B cell (primary cell): ENCODE data around the gene SCML1. TPM values are rescaled to one million over a fixed set of nuclear protein-coding genes. Genes with fewer than 3 reads are reported as not detected.

Experiments used
- ATAC-seq: fragments of 200-7000 bp; cut with Tn5 transposase; one replicate; pipeline ENCODE4 v1.10.0; 2021; ENCODE audit warnings: low read depth, mild to moderate bottlenecking, moderate number of reproducible peaks, moderate library complexity
- CTCF ChIA-PET: fragments of 350-600 bp; sonication (Branson Sonifier 250); formaldehyde crosslinking; loops from one replicate; lab custom pipeline; 2021; ENCODE audit warnings: antibody characterized with exemption, inconsistent platforms; lab: Charles Lee
- POLR2A ChIA-PET: fragments of 350-600 bp; sonication (Branson Sonifier 250); formaldehyde crosslinking; loops from one replicate; lab custom pipeline; 2021; ENCODE audit warnings: antibody characterized with exemption; lab: Charles Lee
- DNase-seq: peaks from one replicate; pipeline ENCODE4 v3.0.0; 2013
- H2AFZ ChIP-seq: 2 replicates; pipeline ENCODE4 v1.6.1; 2012; ENCODE audit warnings: mild to moderate bottlenecking, low read depth, low read length; ENCODE audit not compliant: insufficient read depth, poor library complexity, severe bottlenecking
- H3K27ac ChIP-seq, 2 donors: 1 replicate in 1 of 2; 2 replicates in 1 of 2; pipeline ENCODE4 v1.5.1; 2012 to 2013; ENCODE audit warnings: low read length in 2 of 2, mild to moderate bottlenecking in 2 of 2, moderate library complexity in 1 of 2
- H3K27me3 ChIP-seq, 4 experiments: fragments of 200-600 bp in 1 of 4; sonication (generic) in 1 of 4; replicated peaks in 1 of 4; 1 replicate in 2 of 4; 2 replicates in 2 of 4; pipeline versions ENCODE4 v1.6.1 to v1.7.0; 2013 to 2016; ENCODE audit warnings: low read length in 3 of 4, mild to moderate bottlenecking in 2 of 4, mixed read lengths in 1 of 4, moderate library complexity in 1 of 4; ENCODE audit not compliant: insufficient read depth in 4 of 4, control insufficient read depth in 3 of 4; ENCODE audit errors: control extremely low read depth in 1 of 4
- H3K36me3 ChIP-seq, 2 experiments: replicated peaks in 1 of 2; 1 replicate in 1 of 2; 2 replicates in 1 of 2; pipeline versions ENCODE4 v1.6.1 to v1.7.1; 2013; ENCODE audit warnings: low read length in 1 of 2; ENCODE audit not compliant: insufficient read depth in 2 of 2, control insufficient read depth in 1 of 2; ENCODE audit errors: control extremely low read depth in 1 of 2, extremely low read depth in 1 of 2
- H3K4me1 ChIP-seq, 2 donors: fragments of 200-600 bp in 1 of 2; sonication (generic) in 1 of 2; 1 replicate in 1 of 2; 2 replicates in 1 of 2; pipeline versions ENCODE4 v1.5.1 to v1.6.1; 2013 to 2017; ENCODE audit warnings: low read length in 2 of 2; ENCODE audit not compliant: control insufficient read depth in 2 of 2, insufficient read depth in 2 of 2
- H3K4me2 ChIP-seq: replicated peaks from 2 replicates; pipeline ENCODE3; 2012; ENCODE audit warnings: mild to moderate bottlenecking, low read depth, low read length; ENCODE audit not compliant: poor library complexity, severe bottlenecking
- H3K4me3 ChIP-seq, 5 experiments: fragments of 200-600 bp in 1 of 5; sonication (generic) in 1 of 5; 1 replicate in 3 of 5; 2 replicates in 2 of 5; pipeline versions ENCODE4 v1.5.1 to v1.7.0; 2011 to 2016; ENCODE audit warnings: low read length in 4 of 5, mild to moderate bottlenecking in 4 of 5, low read depth in 2 of 5, control low read depth in 1 of 5, moderate library complexity in 1 of 5; ENCODE audit not compliant: insufficient read depth in 1 of 5; ENCODE audit errors: control extremely low read depth in 1 of 5, extremely low read depth in 1 of 5
- H3K79me2 ChIP-seq: fragments of 200-600 bp; sonication (generic); one replicate; pipeline ENCODE4 v1.6.0; 2016; ENCODE audit warnings: low read length; ENCODE audit not compliant: control insufficient read depth, insufficient read depth
- H3K9ac ChIP-seq: fragments of 200-600 bp; sonication (generic); 2 replicates; pipeline ENCODE4 v1.6.1; 2017; ENCODE audit warnings: mild to moderate bottlenecking, low read length, moderate library complexity
- H3K9me3 ChIP-seq, 3 donors: one replicate each; pipeline versions ENCODE4 v1.6.1 to v1.7.1; 2013; ENCODE audit warnings: low read length in 2 of 3; ENCODE audit not compliant: control insufficient read depth in 2 of 3, insufficient read depth in 1 of 3; ENCODE audit errors: control extremely low read depth in 1 of 3
- H4K20me1 ChIP-seq: 2 replicates; pipeline ENCODE4 v1.6.0; 2012; ENCODE audit warnings: mild to moderate bottlenecking, low read length; ENCODE audit not compliant: insufficient read depth, control insufficient read depth, poor library complexity, severe bottlenecking
- H3K27ac Mint-ChIP-seq: one replicate; pipeline ENCODE4 v1.8.0; 2021; ENCODE audit warnings: mixed read lengths
- H3K27me3 Mint-ChIP-seq: one replicate; pipeline ENCODE4 v1.8.0; 2021; ENCODE audit warnings: mixed read lengths
- H3K4me1 Mint-ChIP-seq: one replicate; pipeline ENCODE4 v1.8.0; 2021; ENCODE audit warnings: mixed read lengths
- H3K4me3 Mint-ChIP-seq: one replicate; pipeline ENCODE4 v1.8.0; 2021; ENCODE audit warnings: mixed read lengths
- H3K9me3 Mint-ChIP-seq: one replicate; pipeline ENCODE4 v1.8.0; 2022; ENCODE audit warnings: mixed read lengths; ENCODE audit not compliant: insufficient read depth
- CTCF ChIP-seq: fragments of 200-600 bp; IDR thresholded peaks from one replicate; pipeline ENCODE4 v1.8.0; 2022; ENCODE audit warnings: antibody characterized with exemption, mild to moderate bottlenecking
- EZH2 ChIP-seq: IDR thresholded peaks from 2 replicates; pipeline ENCODE4 v1.6.1; 2012; ENCODE audit warnings: borderline replicate concordance, low read depth, mild to moderate bottlenecking, moderate library complexity, low read length; ENCODE audit not compliant: insufficient read depth, poor library complexity, severe bottlenecking
- WGBS: methylation state at CpG from one replicate; pipeline ENCODE4 v1.1.5; 2013; ENCODE audit warnings: missing lambda C conversion rate; ENCODE audit not compliant: insufficient coverage; 5-methylcytosine and 5-hydroxymethylcytosine counted together
- intact Hi-C: fragments of 100-400 bp; cut with micrococcal nuclease; formaldehyde crosslinking; loops from one replicate; pipeline ENCODE4 v1.10.0; 2022
- polyA minus RNA-seq: library from RNA; depleted of rRNA, polyadenylated mRNA; stranded (reverse); fragments of >200 nt; gene quantifications from 2 replicates; pipeline ENCODE4 v1.2.3, GENCODE V29; 2012
- polyA plus RNA-seq: library from polyadenylated mRNA; depleted of rRNA; stranded (reverse); fragments of >200 nt; gene quantifications from 2 replicates; pipeline ENCODE4 v1.2.3, GENCODE V29; 2012
- total RNA-seq, 2 donors: library from RNA; stranded (reverse); fragments of 120-200 nt in 1 of 2; gene quantifications; 1 replicate in 1 of 2; 2 replicates in 1 of 2; pipeline versions ENCODE4 v1.2.3 to v1.2.4, GENCODE V29; 2013 to 2022

The SCML1 gene
- total RNA-seq = 6.7 and 8.3 TPM in 2 replicates
- 4.4 TPM for total RNA-seq (2013)
- polyA plus RNA-seq = 9.6 and 15.2 TPM in 2 replicates
- 4.3 and 4.9 TPM in 2 replicates for polyA minus RNA-seq

GRCh38 chrX:17736856-17737709 lies at the start of gene SCML1:
SCML1 (plus strand) TSS chrX:17737493; CDS start chrX:17744187, 6,694 bp downstream.
- H3K36me3 ChIP-seq = no peaks in the 10 kb centered on the region
- peaks cover 16% of the 10 kb centered on the region for H3K4me1 Mint-ChIP-seq
- no peaks in the 10 kb centered on the region for H3K9me3 Mint-ChIP-seq
- ATAC-seq = peak; percentile 88
- intact Hi-C loops = loop anchor here (5.0 to 10.0 kb wide), 5 partner anchors 618 to 1605 kb away; partner anchors contain the start of genes CTPS2, PDHA1, PHKA2 and RS1
- peaks cover 6% of the 10 kb centered on the region for H3K27me3 Mint-ChIP-seq
- 5% methylated on average over 33 of the region's 67 CpGs for WGBS
- peak; percentile 90 for DNase-seq
- no peaks in the 10 kb centered on the region for H3K27me3 ChIP-seq
- peak within 1 kb of the TSS; percentile 76 for H3K4me2 ChIP-seq
- H3K27ac ChIP-seq = peak within 1 kb of the TSS; percentile 75 to 81
- H3K4me1 ChIP-seq = peaks cover 6 to 12% of the 10 kb centered on the region in 2 donors
- TF ChIP-seq EZH2 (no peak), CTCF (no peak)
- ChIA-PET CTCF (interaction anchor here (0.9 kb wide), 1 partner anchor 9 kb away, joined by 4 read pairs; no protein-coding TSS in a partner anchor), POLR2A (interaction anchor here (0.6 kb wide), 1 partner anchor 1017 kb away, joined by 3 read pairs; no protein-coding TSS in a partner anchor)
- H2AFZ ChIP-seq = peak within 1 kb of the TSS; percentile 63
- H4K20me1 ChIP-seq = no peaks in the 10 kb centered on the region
- H3K27ac Mint-ChIP-seq = peak within 1 kb of the TSS; percentile 85
- peak within 1 kb of the TSS; percentile 70 for H3K9ac ChIP-seq
- no peaks in the 10 kb centered on the region for H3K9me3 ChIP-seq
- peak within 1 kb of the TSS; percentile 90 for H3K4me3 Mint-ChIP-seq
- H3K4me3 ChIP-seq = peak within 1 kb of the TSS; percentile 45 to 73 (median 65)
- H3K79me2 ChIP-seq = no peaks in the 10 kb centered on the region

GRCh38 chrX:17687648-17688047 lies 49.6 kb upstream of the SCML1 start:
- H4K20me1 ChIP-seq = no peaks in the 10 kb centered on the region
- no peak overlapping the region for H3K27ac ChIP-seq
- H3K4me1 ChIP-seq = no peaks in the 10 kb centered on the region
- H3K9ac ChIP-seq = no peak overlapping the region
- 100% methylated on average over 8 of the region's 14 CpGs for WGBS
- no peak for DNase-seq
- no peaks in the 10 kb centered on the region for H3K27me3 Mint-ChIP-seq
- no peaks in the 10 kb centered on the region for H3K9me3 Mint-ChIP-seq
- no peak overlapping the region for H2AFZ ChIP-seq
- H3K4me3 ChIP-seq = no peak overlapping the region
- CTCF ChIA-PET = no interaction called here
- no peak overlapping the region for H3K4me2 ChIP-seq
- H3K4me3 Mint-ChIP-seq = no peak overlapping the region
- TF ChIP-seq CTCF (no peak), EZH2 (no peak)
- H3K4me1 Mint-ChIP-seq = peaks cover 3% of the 10 kb centered on the region
- H3K27me3 ChIP-seq = no peaks in the 10 kb centered on the region
- POLR2A ChIA-PET = no interaction called here
- H3K27ac Mint-ChIP-seq = no peak overlapping the region
- H3K9me3 ChIP-seq = no peaks in the 10 kb centered on the region
- no peaks in the 10 kb centered on the region for H3K36me3 ChIP-seq
- no peak for ATAC-seq
- no peaks in the 10 kb centered on the region for H3K79me2 ChIP-seq
- intact Hi-C loops = no loop called here
